Large intestine (tissue), 3 donors: ENCODE data around the gene TRAF2. TPM values are rescaled to one million over a fixed set of nuclear protein-coding genes. Genes with fewer than 3 reads are reported as not detected.
"Not testable (repeated sequence)": the region's sequence is repeated elsewhere in the genome, so short reads cannot be mapped to it uniquely, and the experiment has no call there.

Experiments used
- DNase-seq, 2 donors: peaks; one replicate each; pipeline versions ENCODE4 v3.0.0 to v3.0.0-alpha.2; 2013
- H3K27ac ChIP-seq: one replicate; pipeline ENCODE4 v1.5.1; 2013; ENCODE audit warnings: low read length
- H3K27me3 ChIP-seq: 2 replicates; pipeline ENCODE4 v1.6.1; 2013; ENCODE audit warnings: low read length; ENCODE audit not compliant: control insufficient read depth, insufficient read depth
- H3K36me3 ChIP-seq: 2 replicates; pipeline ENCODE4 v1.6.1; 2013; ENCODE audit warnings: low read length; ENCODE audit not compliant: control insufficient read depth, insufficient read depth
- H3K4me1 ChIP-seq: one replicate; pipeline ENCODE4 v1.6.1; 2013; ENCODE audit warnings: low read length; ENCODE audit not compliant: control insufficient read depth, insufficient read depth
- H3K4me3 ChIP-seq: one replicate; pipeline ENCODE4 v1.5.1; 2013; ENCODE audit warnings: low read length
- H3K9me3 ChIP-seq: one replicate; pipeline ENCODE4 v1.6.1; 2013; ENCODE audit warnings: mild to moderate bottlenecking, low read depth, low read length, moderate library complexity; ENCODE audit not compliant: control insufficient read depth
- WGBS: methylation state at CpG from one replicate; pipeline ENCODE4 v1.1.5; 2013; ENCODE audit warnings: low lambda C conversion rate; ENCODE audit not compliant: insufficient coverage; 5-methylcytosine and 5-hydroxymethylcytosine counted together
- polyA plus RNA-seq: library from polyadenylated mRNA; unstranded; fragments of 120-200 nt; gene quantifications from one replicate; pipeline ENCODE4 v1.2.1, GENCODE V29; 2013

Gene TRAF2
- polyA plus RNA-seq, 1 donor, result 18.5 TPM

- Histone ChIP-seq H3K36me3 (peaks cover 28% of the 10 kb centered on the region), H3K4me3 (peak overlapping the region; percentile 46), H3K4me1 (peaks cover 59% of the 10 kb centered on the region), H3K27ac (peak overlapping the region; percentile 86), H3K27me3 (peaks cover 30% of the 10 kb centered on the region), H3K9me3 (peaks cover 22% of the 10 kb centered on the region)
- not testable (repeated sequence) for DNase-seq
- WGBS, result no CpG with 5 or more reads among the region's 16 CpGs
Measured at GRCh38 chr9:136841646-136842379, 44.5 kb upstream of the TRAF2 start.

- Histone ChIP-seq H3K4me3 (peak within 1 kb of the TSS; percentile 46), H3K4me1 (peaks cover 62% of the 10 kb centered on the region)
- no CpG with 5 or more reads among the region's 27 CpGs for WGBS
Measured at GRCh38 chr9:136842380-136842948, 43.9 kb upstream of the TRAF2 start, which contains the start of gene AJM1. Gene AJM1 (plus strand): TSS chr9:136842478. CDS start chr9:136844415, 1,937 bp downstream.

GRCh38 chr9:136843159-136843800, 43.0 kb upstream of the TRAF2 start:
- peaks cover 32% of the 10 kb centered on the region for H3K9me3 ChIP-seq
- not testable (repeated sequence) for DNase-seq, H3K4me3 ChIP-seq
- H3K36me3 ChIP-seq, result peaks cover 19% of the 10 kb centered on the region
- no CpG with 5 or more reads among the region's 21 CpGs for WGBS
- H3K27ac ChIP-seq, result peak overlapping the region; percentile 4
- peaks cover 40% of the 10 kb centered on the region for H3K27me3 ChIP-seq
- peaks cover 59% of the 10 kb centered on the region for H3K4me1 ChIP-seq

More at GRCh38 chr9:136842380-136842948, 43.9 kb upstream of the TRAF2 start, which contains the start of gene AJM1:
- Histone ChIP-seq H3K9me3 (peaks cover 27% of the 10 kb centered on the region), H3K27me3 (peaks cover 34% of the 10 kb centered on the region), H3K36me3 (peaks cover 25% of the 10 kb centered on the region), H3K27ac (peak within 1 kb of the TSS; percentile 86)
- DNase-seq, result peak; percentile 77 to 83

GRCh38 chr9:136843801-136844740, 42.2 kb upstream of the TRAF2 start:
- not testable (repeated sequence) for H3K4me3 ChIP-seq
- Histone ChIP-seq H3K27ac (peak overlapping the region; percentile 4), H3K27me3 (peaks cover 40% of the 10 kb centered on the region)

GRCh38 chr9:136844761-136845464, 41.4 kb upstream of the TRAF2 start:
- no CpG with 5 or more reads among the region's 88 CpGs for WGBS
- Histone ChIP-seq H3K4me3 (no peak overlapping the region), H3K9me3 (peaks cover 32% of the 10 kb centered on the region), H3K36me3 (peaks cover 4% of the 10 kb centered on the region), H3K4me1 (peaks cover 46% of the 10 kb centered on the region), H3K27me3 (peaks cover 40% of the 10 kb centered on the region), H3K27ac (no peak overlapping the region)
- DNase-seq, result peak in 1 of 2 donors; percentile 43

More at GRCh38 chr9:136843801-136844740, 42.2 kb upstream of the TRAF2 start:
- WGBS, result no CpG with 5 or more reads among the region's 99 CpGs
- Histone ChIP-seq H3K9me3 (peaks cover 32% of the 10 kb centered on the region), H3K4me1 (peaks cover 52% of the 10 kb centered on the region), H3K36me3 (peaks cover 11% of the 10 kb centered on the region)
- DNase-seq, result peak in 1 of 2 donors; percentile 35

DNA sequence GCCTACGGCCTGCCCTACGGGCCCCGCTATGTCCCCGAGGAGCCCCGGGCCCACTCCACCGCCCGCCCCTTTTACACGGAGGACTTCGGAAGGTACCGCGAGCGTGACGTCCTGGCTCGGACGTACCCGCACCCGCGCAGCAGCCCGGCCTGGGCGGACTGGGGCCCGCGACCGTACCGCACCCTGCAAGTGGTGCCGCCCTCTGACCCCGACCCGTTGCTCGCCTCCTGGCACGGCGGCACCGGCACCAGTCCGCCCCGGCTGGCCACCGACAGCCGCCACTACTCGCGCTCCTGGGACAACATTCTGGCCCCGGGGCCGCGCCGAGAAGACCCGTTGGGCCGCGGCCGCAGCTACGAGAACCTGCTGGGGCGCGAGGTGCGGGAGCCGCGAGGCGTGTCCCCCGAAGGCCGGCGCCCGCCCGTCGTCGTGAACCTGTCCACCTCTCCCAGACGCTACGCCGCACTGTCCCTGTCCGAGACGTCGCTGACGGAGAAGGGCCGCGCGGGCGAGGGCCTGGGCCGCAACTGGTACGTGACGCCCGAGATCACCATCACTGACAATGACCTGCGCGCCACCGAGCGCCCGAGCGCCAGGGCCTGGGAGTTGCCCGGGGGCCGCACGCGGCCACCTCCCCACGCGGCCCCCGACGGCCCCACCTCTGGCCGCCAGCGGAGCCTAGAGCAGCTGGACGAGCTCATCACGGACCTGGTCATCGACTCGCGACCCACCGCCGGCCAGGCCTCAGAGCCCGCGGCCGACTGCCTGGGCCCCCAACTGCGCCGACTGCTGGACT, 40.7 kb upstream of the TRAF2 start:
- Histone ChIP-seq H3K4me3 (no peak overlapping the region), H3K27ac (no peak overlapping the region), H3K36me3 (peaks cover 9% of the 10 kb centered on the region), H3K4me1 (peaks cover 47% of the 10 kb centered on the region), H3K9me3 (peaks cover 32% of the 10 kb centered on the region), H3K27me3 (peaks cover 40% of the 10 kb centered on the region)
- DNase-seq, result peak in 1 of 2 donors; percentile 27
- WGBS, result no CpG with 5 or more reads among the region's 102 CpGs

DNA sequence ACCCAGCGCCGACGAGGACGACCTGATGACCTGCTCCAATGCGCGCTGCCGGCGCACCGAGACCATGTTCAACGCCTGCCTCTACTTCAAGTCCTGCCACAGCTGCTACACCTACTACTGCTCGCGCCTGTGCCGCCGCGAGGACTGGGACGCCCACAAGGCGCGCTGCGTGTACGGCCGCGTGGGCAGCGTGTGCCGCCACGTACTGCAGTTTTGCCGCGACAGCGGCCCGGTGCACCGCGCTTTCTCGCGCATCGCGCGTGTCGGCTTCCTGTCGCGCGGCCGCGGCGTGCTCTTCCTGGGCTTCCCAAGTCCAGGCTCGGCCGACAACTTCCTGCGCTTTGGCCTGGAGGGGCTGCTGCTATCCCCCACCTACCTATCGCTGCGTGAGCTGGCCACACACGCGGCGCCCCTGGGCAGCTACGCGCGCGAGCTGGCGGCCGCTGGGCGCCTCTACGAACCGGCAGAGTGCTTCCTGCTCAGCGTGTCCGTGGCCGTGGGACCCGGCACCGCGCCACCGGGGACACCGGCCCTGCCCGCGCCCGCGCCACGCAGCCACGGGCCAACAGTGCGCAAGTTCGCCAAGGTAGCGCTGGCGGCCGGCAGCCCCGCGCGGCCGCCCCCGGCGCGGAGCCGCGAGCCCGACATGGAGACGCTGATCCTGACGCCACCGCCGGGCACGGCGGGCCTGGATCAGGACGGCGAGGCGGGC, 39.8 kb upstream of the TRAF2 start:
- WGBS, result no CpG with 5 or more reads among the region's 98 CpGs
- Histone ChIP-seq H3K9me3 (peaks cover 32% of the 10 kb centered on the region), H3K27me3 (peaks cover 40% of the 10 kb centered on the region), H3K4me3 (peak overlapping the region; percentile 26), H3K4me1 (peaks cover 48% of the 10 kb centered on the region), H3K27ac (peak overlapping the region; percentile 52), H3K36me3 (peaks cover 17% of the 10 kb centered on the region)
- DNase-seq, result peak in 1 of 2 donors; percentile 47

DNA sequence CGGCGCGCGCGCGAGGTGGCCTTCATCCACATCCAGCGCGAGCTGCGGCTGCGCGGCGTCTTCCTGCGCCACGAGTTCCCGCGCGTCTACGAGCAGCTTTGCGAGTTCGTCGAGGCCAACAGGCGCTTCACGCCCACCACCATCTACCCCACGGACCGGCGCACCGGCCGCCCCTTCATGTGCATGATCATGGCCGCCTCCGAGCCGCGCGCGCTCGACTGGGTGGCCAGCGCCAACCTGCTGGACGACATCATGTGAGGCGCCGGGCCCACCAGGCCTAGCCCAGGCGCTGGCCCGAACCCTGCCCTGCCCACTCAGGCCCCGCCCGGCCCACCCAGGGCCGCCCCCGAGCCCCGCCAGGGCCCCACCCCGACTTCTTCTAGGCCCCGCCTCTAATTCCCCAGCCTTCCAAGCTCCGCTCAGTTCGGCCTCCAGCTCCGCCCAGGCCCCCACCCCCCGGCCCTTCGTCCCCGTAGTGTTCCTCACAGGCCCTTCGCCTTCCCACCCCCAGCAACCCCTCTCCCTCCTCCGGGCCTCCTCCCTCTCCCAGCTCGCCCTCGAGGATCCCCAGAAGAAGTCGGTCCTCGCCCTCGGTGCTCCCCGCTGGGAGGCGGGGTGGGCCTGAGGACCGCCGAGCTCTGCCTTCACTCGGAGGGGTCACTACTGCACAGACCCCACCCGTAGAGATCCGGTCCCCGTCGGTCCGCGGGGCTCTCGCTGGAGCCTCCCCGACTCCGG, 39.1 kb upstream of the TRAF2 start:
- peak; percentile 80 to 91 for DNase-seq

More for the DNA sequence above, 39.1 kb upstream of the TRAF2 start:
- Histone ChIP-seq H3K9me3 (peaks cover 32% of the 10 kb centered on the region), H3K36me3 (peaks cover 21% of the 10 kb centered on the region), H3K4me3 (peak overlapping the region; percentile 100), H3K27ac (peak overlapping the region; percentile 100), H3K4me1 (peaks cover 48% of the 10 kb centered on the region), H3K27me3 (peaks cover 40% of the 10 kb centered on the region)
- whole genome bisulfite sequencing, result no CpG with 5 or more reads among the region's 75 CpGs
